Esophagus (tissue), 2 donors: Measurements from ENCODE around the gene VRK1. TPM values are rescaled to one million over a fixed set of nuclear protein-coding genes. Genes with fewer than 3 reads are reported as not detected.

Source experiments
- H3K27ac ChIP-seq, 2 donors: one replicate each; pipeline ENCODE4 v1.5.1; 2013; ENCODE audit warnings: low read depth in 2 of 2, mild to moderate bottlenecking in 2 of 2, inconsistent platforms in 1 of 2, low read length in 1 of 2, moderate library complexity in 1 of 2
- H3K27me3 ChIP-seq, 2 donors: one replicate each; pipeline ENCODE4 v1.6.1; 2013; ENCODE audit warnings: low read length in 2 of 2, control low read depth in 1 of 2, mild to moderate bottlenecking in 1 of 2; ENCODE audit not compliant: insufficient read depth in 2 of 2, control insufficient read depth in 1 of 2
- H3K36me3 ChIP-seq, 2 donors: one replicate each; pipeline ENCODE4 v1.6.1; 2013; ENCODE audit warnings: low read length in 1 of 2; ENCODE audit not compliant: control insufficient read depth in 2 of 2, insufficient read depth in 2 of 2
- H3K4me1 ChIP-seq, 2 donors: one replicate each; pipeline ENCODE4 v1.6.1; 2013; ENCODE audit warnings: low read length in 1 of 2; ENCODE audit not compliant: control insufficient read depth in 2 of 2, insufficient read depth in 2 of 2
- H3K4me3 ChIP-seq, 2 donors: one replicate each; pipeline ENCODE4 v1.5.1; 2013; ENCODE audit warnings: low read length in 2 of 2, mild to moderate bottlenecking in 2 of 2, low read depth in 1 of 2, moderate library complexity in 1 of 2
- H3K9me3 ChIP-seq, 2 donors: one replicate each; pipeline ENCODE4 v1.6.1; 2013; ENCODE audit warnings: mild to moderate bottlenecking in 2 of 2, low read depth in 1 of 2, low read length in 1 of 2, moderate library complexity in 1 of 2; ENCODE audit not compliant: control insufficient read depth in 2 of 2, insufficient read depth in 1 of 2
- WGBS, 2 donors: extraction: QIAGEN DNeasy Blood & Tissue Kit; methylation state at CpG; one replicate each; pipeline ENCODE4 v1.1.7; 2013; 5-methylcytosine and 5-hydroxymethylcytosine counted together
- polyA plus RNA-seq, 2 donors: library from polyadenylated mRNA; stranded (reverse); fragments of 200-250 nt; gene quantifications; one replicate each; pipeline ENCODE4 v1.2.3, GENCODE V29; 2013
- donor health status: healthy with polysubstance abuse.
- donor health status: Bipolar disorder and iron deficiency.

VRK1 gene
- polyA plus RNA-seq, 2 donors: 8.3 to 12.8 TPM

- peaks cover 0 to 4% of the 10 kb centered on the region in 2 donors for H3K9me3 ChIP-seq
- H3K36me3 ChIP-seq: no peaks in the 10 kb centered on the region
- H3K4me1 ChIP-seq: peaks cover 0 to 2% of the 10 kb centered on the region in 2 donors
- H3K4me3 ChIP-seq: no peak overlapping the region
- WGBS, 2 donors: 23 to 33% methylated on average over 3 of the region's 3 CpGs
- H3K27ac ChIP-seq: no peak overlapping the region
- no peaks in the 10 kb centered on the region for H3K27me3 ChIP-seq
Observed at GRCh38 chr14:96904201-96904600, 107.0 kb downstream of the VRK1 start.

- no peak overlapping the region for H3K4me3 ChIP-seq
- no peak overlapping the region for H3K27ac ChIP-seq
- H3K4me1 ChIP-seq: peaks cover 0 to 2% of the 10 kb centered on the region in 2 donors
- WGBS, 2 donors: 86 to 93% methylated on average over 1 of the region's 1 CpG
- H3K27me3 ChIP-seq: no peaks in the 10 kb centered on the region
- H3K9me3 ChIP-seq: peaks cover 0 to 6% of the 10 kb centered on the region in 2 donors
- H3K36me3 ChIP-seq: no peaks in the 10 kb centered on the region
Observed at GRCh38 chr14:96905065-96905464, 107.9 kb downstream of the VRK1 start.

- peaks cover 0 to 2% of the 10 kb centered on the region in 2 donors for H3K4me1 ChIP-seq
- H3K9me3 ChIP-seq: peaks cover 5 to 11% of the 10 kb centered on the region in 2 donors
- H3K36me3 ChIP-seq: no peaks in the 10 kb centered on the region
- no peak overlapping the region for H3K4me3 ChIP-seq
- WGBS, 2 donors: 79 to 80% methylated on average over 3 of the region's 3 CpGs
- H3K27me3 ChIP-seq: no peaks in the 10 kb centered on the region
- no peak overlapping the region for H3K27ac ChIP-seq
Observed at GRCh38 chr14:96905825-96906224, 108.6 kb downstream of the VRK1 start.

- peaks cover 0 to 2% of the 10 kb centered on the region in 2 donors for H3K4me1 ChIP-seq
- no peaks in the 10 kb centered on the region for H3K36me3 ChIP-seq
- 79 to 85% methylated on average over 1 of the region's 1 CpG for WGBS, 2 donors
- H3K27me3 ChIP-seq: no peaks in the 10 kb centered on the region
- H3K9me3 ChIP-seq: peaks cover 5 to 11% of the 10 kb centered on the region in 2 donors
- H3K4me3 ChIP-seq: no peak overlapping the region
- peak overlapping the region in 1 of 2 donors; percentile 3 for H3K27ac ChIP-seq
Observed at GRCh38 chr14:96906434-96906833, 109.3 kb downstream of the VRK1 start.

- peaks cover 0 to 1% of the 10 kb centered on the region in 2 donors for H3K4me1 ChIP-seq
- H3K27ac ChIP-seq: no peak overlapping the region
- peaks cover 5 to 11% of the 10 kb centered on the region in 2 donors for H3K9me3 ChIP-seq
- H3K36me3 ChIP-seq: no peaks in the 10 kb centered on the region
- H3K4me3 ChIP-seq: no peak overlapping the region
- H3K27me3 ChIP-seq: no peaks in the 10 kb centered on the region
- 93 to 95% methylated on average over 1 of the region's 1 CpG for WGBS, 2 donors
Observed at GRCh38 chr14:96909841-96910364, 112.7 kb downstream of the VRK1 start.

- 65 to 78% methylated on average over 6 of the region's 6 CpGs for WGBS, 2 donors
- Histone ChIP-seq H3K4me3 (no peak overlapping the region), H3K36me3 (no peaks in the 10 kb centered on the region)
Observed at GRCh38 chr14:96911499-96912149, 114.4 kb downstream of the VRK1 start.

GRCh38 chr14:96914571-96915128 is 117.5 kb downstream of the VRK1 start:
- 46 to 61% methylated on average over 5 of the region's 5 CpGs for WGBS, 2 donors
- H3K4me3 ChIP-seq: no peak overlapping the region
- H3K9me3 ChIP-seq: peaks cover 5% of the 10 kb centered on the region in 2 donors
- H3K27me3 ChIP-seq: no peaks in the 10 kb centered on the region
- no peaks in the 10 kb centered on the region for H3K36me3 ChIP-seq
- peaks cover 0 to 1% of the 10 kb centered on the region in 2 donors for H3K4me1 ChIP-seq
- H3K27ac ChIP-seq: no peak overlapping the region

More at GRCh38 chr14:96911499-96912149, 114.4 kb downstream of the VRK1 start:
- H3K9me3 ChIP-seq: peaks cover 5 to 11% of the 10 kb centered on the region in 2 donors
- peaks cover 0 to 1% of the 10 kb centered on the region in 2 donors for H3K4me1 ChIP-seq
- H3K27me3 ChIP-seq: no peaks in the 10 kb centered on the region
- no peak overlapping the region for H3K27ac ChIP-seq

GRCh38 chr14:96915478-96915877 is 118.3 kb downstream of the VRK1 start:
- 93 to 99% methylated on average over 4 of the region's 4 CpGs for WGBS, 2 donors
- Histone ChIP-seq H3K4me1 (peaks cover 0 to 1% of the 10 kb centered on the region in 2 donors), H3K36me3 (no peaks in the 10 kb centered on the region)

GRCh38 chr14:96916751-96917150 is 119.6 kb downstream of the VRK1 start:
- H3K9me3 ChIP-seq: peaks cover 0 to 3% of the 10 kb centered on the region in 2 donors
- 99 to 100% methylated on average over 1 of the region's 1 CpG for WGBS, 2 donors

More at GRCh38 chr14:96915478-96915877, 118.3 kb downstream of the VRK1 start:
- no peaks in the 10 kb centered on the region for H3K27me3 ChIP-seq
- no peak overlapping the region for H3K27ac ChIP-seq
- H3K4me3 ChIP-seq: no peak overlapping the region
- H3K9me3 ChIP-seq: peaks cover 2 to 3% of the 10 kb centered on the region in 2 donors

More at GRCh38 chr14:96916751-96917150, 119.6 kb downstream of the VRK1 start:
- Histone ChIP-seq H3K27me3 (no peaks in the 10 kb centered on the region), H3K4me1 (peaks cover 0 to 1% of the 10 kb centered on the region in 2 donors), H3K27ac (no peak overlapping the region), H3K4me3 (no peak overlapping the region), H3K36me3 (no peaks in the 10 kb centered on the region)
